Activated T-cell treated with anti-CD3 and anti-CD28 coated beads for 4 hours (primary cell): ENCODE results near the gene DGKK.
"Not testable (repeated sequence)": the region's sequence is repeated elsewhere in the genome, so short reads cannot be mapped to it uniquely, and the experiment has no call there.

Source experiments
- DNase-seq: peaks from one replicate; pipeline ENCODE4 v3.0.0-alpha.2; 2020

Gene DGKK

GRCh38 chrX:50407976-50408375, 62.6 kb downstream of the DGKK start:
- no peak for DNase-seq

GRCh38 chrX:50403903-50404302, 66.7 kb downstream of the DGKK start:
- no peak for DNase-seq

GRCh38 chrX:50402886-50403285, 67.7 kb downstream of the DGKK start:
- DNase-seq = no peak

- no peak for DNase-seq
Measured at GRCh38 chrX:50393902-50394301, 76.7 kb downstream of the DGKK start.

GRCh38 chrX:50386520-50386919, 84.1 kb downstream of the DGKK start:
- no peak for DNase-seq

GRCh38 chrX:50381729-50382415, 88.8 kb downstream of the DGKK start:
- no peak for DNase-seq

- no peak for DNase-seq
Measured at GRCh38 chrX:50375481-50376267, 95.0 kb downstream of the DGKK start.

GRCh38 chrX:50372966-50373365, 97.7 kb downstream of the DGKK start:
- no peak for DNase-seq

- no peak for DNase-seq
Measured at GRCh38 chrX:50343917-50344316, 126.7 kb downstream of the DGKK start.

- DNase-seq = no peak
Measured at GRCh38 chrX:50333308-50333707, 137.3 kb downstream of the DGKK start.

- DNase-seq = not testable (repeated sequence)
Measured at GRCh38 chrX:50332668-50333067, 138.0 kb downstream of the DGKK start.

GRCh38 chrX:50327235-50327634, 143.4 kb downstream of the DGKK start:
- no peak for DNase-seq
